CD4-positive, alpha-beta T cell treated with Interferon gamma for 1 hour (primary cell): ENCODE results near the gene CHN2.

Experiments
- DNase-seq: peaks from one replicate; pipeline ENCODE4 v3.0.0-alpha.2; 2020

The CHN2 gene

GRCh38 chr7:29412912-29413311, 218.3 kb downstream of the CHN2 start:
- DNase-seq = no peak

- no peak for DNase-seq
Measured at GRCh38 chr7:29413626-29414136, 219.1 kb downstream of the CHN2 start.

GRCh38 chr7:29414216-29414615, 219.6 kb downstream of the CHN2 start:
- no peak for DNase-seq

GRCh38 chr7:29415215-29415614, 220.6 kb downstream of the CHN2 start:
- DNase-seq = no peak

GRCh38 chr7:29416276-29416937, 221.8 kb downstream of the CHN2 start:
- DNase-seq = no peak

- no peak for DNase-seq
Measured at GRCh38 chr7:29416938-29417305, 222.3 kb downstream of the CHN2 start.

GRCh38 chr7:29418056-29418455, 223.5 kb downstream of the CHN2 start:
- no peak for DNase-seq

GRCh38 chr7:29418651-29419050, 224.1 kb downstream of the CHN2 start:
- no peak for DNase-seq

GRCh38 chr7:29420011-29420410, 225.4 kb downstream of the CHN2 start:
- no peak for DNase-seq

GRCh38 chr7:29421010-29421956, 226.7 kb downstream of the CHN2 start:
- no peak for DNase-seq

GRCh38 chr7:29422829-29423228, 228.3 kb downstream of the CHN2 start:
- no peak for DNase-seq

- no peak for DNase-seq
Measured at GRCh38 chr7:29424295-29424983, 229.9 kb downstream of the CHN2 start.

GRCh38 chr7:29424984-29425309, 230.4 kb downstream of the CHN2 start:
- DNase-seq = no peak

GRCh38 chr7:29426587-29426986, 232.0 kb downstream of the CHN2 start:
- DNase-seq = no peak

GRCh38 chr7:29429401-29429800, 234.8 kb downstream of the CHN2 start:
- no peak for DNase-seq

GRCh38 chr7:29430279-29430949, 235.8 kb downstream of the CHN2 start:
- no peak for DNase-seq

- DNase-seq = no peak
Measured at GRCh38 chr7:29431686-29432085, 237.1 kb downstream of the CHN2 start.

GRCh38 chr7:29432721-29433120, 238.1 kb downstream of the CHN2 start:
- DNase-seq = no peak

GRCh38 chr7:29434380-29434768, 239.8 kb downstream of the CHN2 start:
- DNase-seq = no peak

GRCh38 chr7:29435167-29435566, 240.6 kb downstream of the CHN2 start:
- no peak for DNase-seq

- DNase-seq = no peak
Measured at GRCh38 chr7:29435902-29436301, 241.3 kb downstream of the CHN2 start.

- no peak for DNase-seq
Measured at GRCh38 chr7:29442146-29442545, 247.6 kb downstream of the CHN2 start.

- no peak for DNase-seq
Measured at GRCh38 chr7:29443552-29443951, 249.0 kb downstream of the CHN2 start.
